ENCODE results near the gene XXYLT1. TPM values are rescaled to one million over a fixed set of nuclear protein-coding genes. Genes with fewer than 3 reads are reported as not detected.

XXYLT1 gene
- polyA plus RNA-seq, 2 of the 4 experiments (the other 2 are of a cell fraction), result 11.9 to 12.0 TPM

GRCh38 chr3:195248281-195248680, 22.7 kb downstream of the XXYLT1 start:
- H3K27ac ChIP-seq, result no peak overlapping the region
- no peak overlapping the region for H3K4me3 ChIP-seq
- TF ChIP-seq TFCP2L1 (CRISPR knock-in tag; IDR thresholded peaks at IDR 0.05) (no peak), NFE2L2 (conservative IDR thresholded peaks at IDR 0.05; ENCODE audit: low read length) (no peak), GATA3 (IDR thresholded peaks at IDR 0.05; ENCODE audit: borderline replicate concordance) (no peak), ZSCAN20 (CRISPR knock-in tag; IDR thresholded peaks at IDR 0.05) (no peak), E2F6 (IDR thresholded peaks at IDR 0.05; ENCODE audit: borderline replicate concordance, low read depth) (no peak), BCL3 (IDR thresholded peaks at IDR 0.05) (no peak), RFX5 (IDR thresholded peaks at IDR 0.05) (no peak), SMC3 (IDR thresholded peaks at IDR 0.05) (no peak), ZNF302 (CRISPR knock-in tag; IDR thresholded peaks at IDR 0.05) (no peak), HMGXB4 (CRISPR knock-in tag; IDR thresholded peaks at IDR 0.05; ENCODE audit: borderline replicate concordance) (no peak), PHF8 (IDR thresholded peaks at IDR 0.05; ENCODE audit: borderline replicate concordance, low read depth) (no peak), BHLHE40 (IDR thresholded peaks at IDR 0.05; ENCODE audit: low read depth, low read length) (no peak), CBX2 (IDR thresholded peaks at IDR 0.05; ENCODE audit: borderline replicate concordance, low read depth) (no peak), MAZ (IDR thresholded peaks at IDR 0.05; ENCODE audit: borderline replicate concordance, low read depth, low read length) (no peak), REST (IDR thresholded peaks at IDR 0.05) (no peak), HDAC2 (IDR thresholded peaks at IDR 0.05) (no peak), POLR2AphosphoS2 (conservative IDR thresholded peaks at IDR 0.05; ENCODE audit: low read length) (no peak), PBX3 (IDR thresholded peaks at IDR 0.05) (no peak)
- H3K4me1 ChIP-seq, result no peaks in the 10 kb centered on the region
- ChIA-PET CTCF (no interaction called here), POLR2A (no interaction called here)
- FAIRE-seq (no peak), DNase-seq (ENCODE audit: low read depth in 1 of 2, low spot score in 1 of 2) (no peak), ATAC-seq (no peak)
- no peaks in the 10 kb centered on the region for H3K9me3 ChIP-seq
- WGBS (ENCODE audit: missing lambda C conversion rate), result 88% methylated on average over 8 of the region's 8 CpGs
- H3K4me2 ChIP-seq, result no peak overlapping the region

GRCh38 chr3:195247863-195248189, 23.1 kb downstream of the XXYLT1 start:
- Histone ChIP-seq H3K4me3 (no peak overlapping the region), H3K4me1 (no peaks in the 10 kb centered on the region), H3K9me3 (no peaks in the 10 kb centered on the region), H3K4me2 (no peak overlapping the region), H3K27ac (no peak overlapping the region)
- 85% methylated on average over 8 of the region's 8 CpGs for WGBS (ENCODE audit: missing lambda C conversion rate)
- POLR2A ChIA-PET, result no interaction called here
- no peak for DNase-seq (ENCODE audit: low read depth in 1 of 2, low spot score in 1 of 2)
- no peak for ATAC-seq
- FAIRE-seq, result no peak
- CTCF ChIA-PET, result no interaction called here
- TF ChIP-seq ZNF302 (CRISPR knock-in tag; IDR thresholded peaks at IDR 0.05), result no peak
- TF ChIP-seq ZC3H11A (IDR thresholded peaks at IDR 0.05), result no peak
- no peak for TF ChIP-seq RCOR1 (IDR thresholded peaks at IDR 0.05; ENCODE audit: low read depth, low read length)
- TF ChIP-seq ELK1 (IDR thresholded peaks at IDR 0.05; ENCODE audit: low read depth, low read length), result no peak
- no peak for TF ChIP-seq HES2 (IDR thresholded peaks at IDR 0.05)

Data from A549 (cell line).